Measurements from ENCODE around the gene SERINC5.

Gene SERINC5

DNA sequence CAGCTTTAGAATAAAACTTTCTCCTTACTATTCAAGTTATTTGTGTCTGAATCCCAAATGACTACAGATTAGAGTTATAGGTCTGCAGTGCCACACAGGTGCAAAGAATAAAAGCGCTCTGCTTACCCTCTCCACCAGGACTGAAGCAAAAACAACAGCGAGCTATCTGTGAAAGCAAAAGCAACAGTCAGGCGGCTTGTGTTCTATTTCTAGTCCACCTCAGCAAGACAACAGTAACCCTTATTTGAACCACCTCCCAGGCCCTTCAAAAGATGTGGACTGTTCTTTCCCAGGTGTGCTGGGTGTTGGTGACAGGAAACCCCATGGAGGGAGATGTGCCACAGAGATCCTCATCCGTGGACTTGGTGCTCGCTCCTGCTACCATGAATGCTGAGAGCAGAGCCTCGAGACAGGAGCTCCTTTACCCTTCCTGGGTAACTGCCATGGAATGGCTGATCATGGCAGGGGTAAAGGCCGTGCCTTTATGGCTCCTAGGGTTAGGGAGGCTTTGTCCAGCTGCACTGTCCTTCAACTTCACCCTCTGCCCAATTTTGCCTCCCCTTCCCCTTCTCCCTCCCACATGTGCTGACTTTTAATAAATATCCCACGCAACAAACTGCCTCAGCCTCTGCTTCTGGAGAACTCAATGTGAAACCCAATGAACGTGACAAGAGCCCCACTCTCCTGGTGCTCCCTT, 108.6 kb downstream of the SERINC5 start:
- H3K9me2 ChIP-seq (replicated peaks; ENCODE audit: insufficient read depth, low read length), result no peaks in the 10 kb centered on the region
- no peak overlapping the region for H3K4me3 ChIP-seq (ENCODE audit: low read length)
- no peak overlapping the region for H3K9ac ChIP-seq (ENCODE audit: low read length)
- H4K20me1 ChIP-seq (ENCODE audit: insufficient read depth, low read length), result no peaks in the 10 kb centered on the region
- H3K36me3 ChIP-seq (replicated peaks; ENCODE audit: insufficient read depth, low read length), result no peaks in the 10 kb centered on the region
- no peak overlapping the region for H3K27ac ChIP-seq (ENCODE audit: low read length)
- H3K79me2 ChIP-seq (ENCODE audit: low read length), result no peaks in the 10 kb centered on the region
- DNase-seq, result no peak
- no peaks in the 10 kb centered on the region for H3K27me3 ChIP-seq (replicated peaks; ENCODE audit: insufficient read depth, low read length)
- H3F3A ChIP-seq (ENCODE audit: insufficient read depth, low read length), result no peaks in the 10 kb centered on the region
- TF ChIP-seq EZH2 (optimal IDR thresholded peaks at IDR 0.05; ENCODE audit: low read depth, low read length) (no peak), EZH2phosphoT487 (IDR thresholded peaks at IDR 0.05; ENCODE audit: low read length) (no peak)
- TF ChIP-seq, protein P1, sequence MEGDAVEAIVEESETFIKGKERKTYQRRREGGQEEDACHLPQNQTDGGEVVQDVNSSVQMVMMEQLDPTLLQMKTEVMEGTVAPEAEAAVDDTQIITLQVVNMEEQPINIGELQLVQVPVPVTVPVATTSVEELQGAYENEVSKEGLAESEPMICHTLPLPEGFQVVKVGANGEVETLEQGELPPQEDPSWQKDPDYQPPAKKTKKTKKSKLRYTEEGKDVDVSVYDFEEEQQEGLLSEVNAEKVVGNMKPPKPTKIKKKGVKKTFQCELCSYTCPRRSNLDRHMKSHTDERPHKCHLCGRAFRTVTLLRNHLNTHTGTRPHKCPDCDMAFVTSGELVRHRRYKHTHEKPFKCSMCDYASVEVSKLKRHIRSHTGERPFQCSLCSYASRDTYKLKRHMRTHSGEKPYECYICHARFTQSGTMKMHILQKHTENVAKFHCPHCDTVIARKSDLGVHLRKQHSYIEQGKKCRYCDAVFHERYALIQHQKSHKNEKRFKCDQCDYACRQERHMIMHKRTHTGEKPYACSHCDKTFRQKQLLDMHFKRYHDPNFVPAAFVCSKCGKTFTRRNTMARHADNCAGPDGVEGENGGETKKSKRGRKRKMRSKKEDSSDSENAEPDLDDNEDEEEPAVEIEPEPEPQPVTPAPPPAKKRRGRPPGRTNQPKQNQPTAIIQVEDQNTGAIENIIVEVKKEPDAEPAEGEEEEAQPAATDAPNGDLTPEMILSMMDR (IDR thresholded peaks at IDR 0.05; ENCODE audit: low read length), result no peak
- H2AFZ ChIP-seq (ENCODE audit: low read length), result no peak overlapping the region
- no peak overlapping the region for H3K4me2 ChIP-seq (ENCODE audit: low read depth, low read length)
- H3K4me1 ChIP-seq (ENCODE audit: low read length), result no peaks in the 10 kb centered on the region
- H3K9me3 ChIP-seq (replicated peaks; ENCODE audit: insufficient read depth, low read length), result no peaks in the 10 kb centered on the region

DNA sequence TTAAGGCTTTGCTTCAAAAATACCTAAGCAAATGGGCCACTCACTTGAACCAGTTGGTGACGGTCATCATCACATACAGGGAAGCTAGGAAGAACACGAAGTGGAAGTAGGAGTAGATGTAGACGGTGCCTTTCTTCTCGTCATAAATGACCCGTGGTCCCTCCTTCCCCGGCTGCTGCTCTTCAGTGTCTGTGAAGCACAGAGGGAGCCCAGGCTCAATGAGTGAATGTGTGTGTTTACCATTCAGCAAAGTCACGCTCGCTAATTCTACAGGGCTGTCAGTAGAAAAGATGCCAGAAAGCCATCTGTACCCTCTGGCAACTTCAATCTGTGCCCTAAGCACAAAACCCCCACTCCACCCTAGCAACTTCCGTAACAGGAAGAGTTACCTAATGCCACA, 109.8 kb downstream of the SERINC5 start:
- Histone ChIP-seq H3K9me3 (replicated peaks; ENCODE audit: insufficient read depth, low read length) (no peaks in the 10 kb centered on the region), H3K79me2 (ENCODE audit: low read length) (no peaks in the 10 kb centered on the region), H3K4me1 (ENCODE audit: low read length) (no peaks in the 10 kb centered on the region), H3K9ac (ENCODE audit: low read length) (no peak overlapping the region), H4K20me1 (ENCODE audit: insufficient read depth, low read length) (no peaks in the 10 kb centered on the region), H3K9me2 (replicated peaks; ENCODE audit: insufficient read depth, low read length) (no peaks in the 10 kb centered on the region), H3K4me2 (ENCODE audit: low read depth, low read length) (no peak overlapping the region), H3K27ac (ENCODE audit: low read length) (no peak overlapping the region), H3K27me3 (replicated peaks; ENCODE audit: insufficient read depth, low read length) (no peaks in the 10 kb centered on the region), H3K4me3 (ENCODE audit: low read length) (no peak overlapping the region), H3K36me3 (replicated peaks; ENCODE audit: insufficient read depth, low read length) (no peaks in the 10 kb centered on the region), H2AFZ (ENCODE audit: low read length) (no peak overlapping the region), H3F3A (ENCODE audit: insufficient read depth, low read length) (no peaks in the 10 kb centered on the region)
- TF ChIP-seq, protein P1 (IDR thresholded peaks at IDR 0.05; ENCODE audit: low read length), result no peak
- TF ChIP-seq EZH2 (optimal IDR thresholded peaks at IDR 0.05; ENCODE audit: low read depth, low read length), result no peak
- no peak for TF ChIP-seq EZH2phosphoT487 (IDR thresholded peaks at IDR 0.05; ENCODE audit: low read length)
- DNase-seq, result no peak

DNA sequence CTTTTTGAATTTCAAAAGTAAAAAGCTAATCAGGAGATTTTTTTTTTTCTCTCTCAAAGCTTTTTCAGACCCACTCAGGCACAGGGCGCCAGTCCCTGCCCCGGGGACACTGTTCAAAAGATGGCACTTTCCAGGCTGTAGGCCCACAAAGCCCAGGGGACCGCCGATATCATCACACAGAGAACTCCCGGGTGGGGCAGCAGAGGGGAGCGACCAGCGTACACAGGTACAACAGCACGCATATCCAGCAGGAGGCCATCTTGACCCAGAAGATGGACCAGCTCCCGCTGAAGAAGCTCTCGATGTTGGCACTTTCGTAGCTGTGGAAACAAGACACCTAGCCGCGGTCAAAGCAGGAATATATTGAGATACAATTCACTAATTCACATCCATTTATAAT, 112.4 kb downstream of the SERINC5 start:
- no peak overlapping the region for H3K4me3 ChIP-seq (ENCODE audit: low read length)
- H3K36me3 ChIP-seq (replicated peaks; ENCODE audit: insufficient read depth, low read length), result no peaks in the 10 kb centered on the region
- H3K79me2 ChIP-seq (ENCODE audit: low read length), result no peaks in the 10 kb centered on the region
- H3K9ac ChIP-seq (ENCODE audit: low read length), result no peak overlapping the region
- H3K4me2 ChIP-seq (ENCODE audit: low read depth, low read length), result no peak overlapping the region
- H3K27ac ChIP-seq (ENCODE audit: low read length), result no peak overlapping the region
- H4K20me1 ChIP-seq (ENCODE audit: insufficient read depth, low read length), result no peaks in the 10 kb centered on the region
- no peaks in the 10 kb centered on the region for H3K27me3 ChIP-seq (replicated peaks; ENCODE audit: insufficient read depth, low read length)
- H3K9me2 ChIP-seq (replicated peaks; ENCODE audit: insufficient read depth, low read length), result no peaks in the 10 kb centered on the region
- H3K4me1 ChIP-seq (ENCODE audit: low read length), result no peaks in the 10 kb centered on the region
- TF ChIP-seq, protein P1 (IDR thresholded peaks at IDR 0.05; ENCODE audit: low read length), result no peak
- H3K9me3 ChIP-seq (replicated peaks; ENCODE audit: insufficient read depth, low read length), result no peaks in the 10 kb centered on the region
- no peaks in the 10 kb centered on the region for H3F3A ChIP-seq (ENCODE audit: insufficient read depth, low read length)
- DNase-seq, result no peak
- no peak overlapping the region for H2AFZ ChIP-seq (ENCODE audit: low read length)

Data from MM.1S (cell line).